H1 (cell line): ENCODE measurements around the gene PRR33. TPM values are rescaled to one million over a fixed set of nuclear protein-coding genes. Genes with fewer than 3 reads are reported as not detected.
A peak's percentile ranks its signal among the peaks of the same experiment; 100 is the strongest.

Experiments used
- CTCF ChIA-PET: fragments of 300-600 bp; sonication (Branson Sonifier 250); formaldehyde crosslinking; loops from one replicate; lab custom pipeline; 2021; ENCODE audit not compliant: partially characterized antibody; lab: Charles Lee
- POLR2A ChIA-PET: fragments of 300-600 bp; sonication (Branson Sonifier 250); formaldehyde crosslinking; loops from one replicate; lab custom pipeline; 2021; ENCODE audit warnings: inconsistent platforms; ENCODE audit not compliant: partially characterized antibody; lab: Charles Lee
- DNase-seq, 2 experiments: peaks; one replicate each; pipeline versions ENCODE4 v3.0.0 to v3.0.0-alpha.2; 2010 to 2022; ENCODE audit warnings: low spot score in 2 of 2, low read depth in 1 of 2, mixed read lengths in 1 of 2
- FAIRE-seq: peaks from 2 replicates; lab custom pipeline; 2011; peaks lifted over from hg19 to GRCh38; lab: Jason Lieb, UNC
- H2AFZ ChIP-seq: 2 replicates; pipeline ENCODE4 v1.8.1; 2012; ENCODE audit warnings: low read length, inconsistent platforms
- H2AK5ac ChIP-seq: 2 replicates; pipeline ENCODE4 v1.6.1; 2013; ENCODE audit warnings: low read depth, low read length
- H2BK120ac ChIP-seq: replicated peaks from 2 replicates; pipeline ENCODE3; 2013; ENCODE audit warnings: low read depth, low read length, inconsistent platforms
- H2BK12ac ChIP-seq: 2 replicates; pipeline ENCODE4 v1.6.1; 2013; ENCODE audit warnings: low read depth, low read length
- H2BK15ac ChIP-seq: 2 replicates; pipeline ENCODE4 v1.6.1; 2013; ENCODE audit warnings: low read length
- H2BK20ac ChIP-seq: 2 replicates; pipeline ENCODE4 v1.6.1; 2013; ENCODE audit warnings: low read length
- H2BK5ac ChIP-seq: 2 replicates; pipeline ENCODE4 v1.6.1; 2013; ENCODE audit warnings: low read depth, low read length
- H3K14ac ChIP-seq: 2 replicates; pipeline ENCODE4 v1.6.1; 2013; ENCODE audit warnings: inconsistent platforms; ENCODE audit not compliant: insufficient read length
- H3K18ac ChIP-seq: 2 replicates; pipeline ENCODE4 v1.6.1; 2013; ENCODE audit warnings: low read length; ENCODE audit errors: extremely low read depth
- H3K23ac ChIP-seq: 2 replicates; pipeline ENCODE4 v1.6.1; 2013; ENCODE audit warnings: inconsistent platforms; ENCODE audit not compliant: insufficient read length
- H3K23me2 ChIP-seq: 2 replicates; pipeline ENCODE4 v1.6.1; 2013; ENCODE audit warnings: low read depth, low read length
- H3K27ac ChIP-seq: 2 replicates; pipeline ENCODE4 v1.6.1; 2011; ENCODE audit warnings: low read depth, low read length, inconsistent platforms
- H3K27me3 ChIP-seq, 4 experiments: replicated peaks in 1 of 4; 1 replicate in 1 of 4; 2 replicates in 3 of 4; pipeline versions ENCODE4 v1.6.1 to v1.8.1; 2011 to 2013; ENCODE audit warnings: low read length in 3 of 4, mild to moderate bottlenecking in 3 of 4, inconsistent platforms in 2 of 4, mixed read lengths in 2 of 4, moderate library complexity in 1 of 4; ENCODE audit not compliant: control insufficient read depth in 3 of 4, insufficient read depth in 3 of 4; ENCODE audit errors: extremely low read depth in 1 of 4
- H3K36me3 ChIP-seq, 4 experiments: 2 replicates each; pipeline versions ENCODE4 v1.6.1 to v1.8.1; 2011 to 2013; ENCODE audit warnings: mild to moderate bottlenecking in 4 of 4, low read length in 3 of 4, moderate library complexity in 2 of 4, control low read depth in 1 of 4, inconsistent platforms in 1 of 4; ENCODE audit not compliant: insufficient read depth in 4 of 4, control insufficient read depth in 2 of 4
- H3K4ac ChIP-seq: replicated peaks from 2 replicates; pipeline ENCODE3; 2013; ENCODE audit warnings: low read length, low read depth, mixed read lengths, inconsistent platforms; ENCODE audit not compliant: insufficient read length
- H3K4me1 ChIP-seq, 4 experiments: replicated peaks in 1 of 4; 1 replicate in 1 of 4; 2 replicates in 3 of 4; pipeline versions ENCODE4 v1.6.1 to v1.8.1; 2011 to 2013; ENCODE audit warnings: low read length in 3 of 4, inconsistent platforms in 2 of 4, mixed read lengths in 1 of 4; ENCODE audit not compliant: insufficient read depth in 4 of 4, control insufficient read depth in 3 of 4
- H3K4me2 ChIP-seq, 2 experiments: 2 replicates each; pipeline versions ENCODE4 v1.6.1 to v1.8.1; 2011 to 2013; ENCODE audit warnings: low read depth in 2 of 2, low read length in 2 of 2, control low read depth in 1 of 2, inconsistent platforms in 1 of 2, mild to moderate bottlenecking in 1 of 2; ENCODE audit not compliant: insufficient read depth in 1 of 2
- H3K4me3 ChIP-seq, 4 experiments: fragments of 200-600, 300-600 bp in 1 of 4; sonication (generic), shearing (Covaris generic), sonication (Bioruptor Twin) in 1 of 4; 2 replicates each; pipeline versions ENCODE4 v1.5.1 to v1.8.1; 2011 to 2016; ENCODE audit warnings: low read length in 4 of 4, low read depth in 3 of 4, control low read depth in 2 of 4, inconsistent platforms in 2 of 4, mild to moderate bottlenecking in 2 of 4, mixed read lengths in 1 of 4, moderate library complexity in 1 of 4; ENCODE audit not compliant: insufficient read depth in 2 of 4; ENCODE audit errors: extremely low read depth in 1 of 4
- H3K56ac ChIP-seq: replicated peaks from 2 replicates; pipeline ENCODE3; 2013; ENCODE audit warnings: low read depth, mild to moderate bottlenecking, mixed read lengths, low read length, inconsistent platforms; ENCODE audit not compliant: insufficient read length
- H3K79me1 ChIP-seq: 2 replicates; pipeline ENCODE4 v1.6.1; 2013; ENCODE audit warnings: low read depth, low read length, control low read depth
- H3K79me2 ChIP-seq, 2 experiments: 2 replicates each; pipeline versions ENCODE4 v1.6.1 to v1.8.1; 2012 to 2013; ENCODE audit warnings: low read length in 2 of 2, mild to moderate bottlenecking in 2 of 2, inconsistent platforms in 1 of 2; ENCODE audit not compliant: insufficient read depth in 2 of 2, control insufficient read depth in 1 of 2
- H3K9ac ChIP-seq, 4 experiments: replicated peaks in 1 of 4; 1 replicate in 1 of 4; 2 replicates in 3 of 4; pipeline versions ENCODE4 v1.6.1 to v1.8.1; 2011 to 2013; ENCODE audit warnings: low read depth in 3 of 4, low read length in 3 of 4, control low read depth in 2 of 4, mild to moderate bottlenecking in 2 of 4, moderate library complexity in 2 of 4, inconsistent platforms in 1 of 4; ENCODE audit errors: extremely low read depth in 1 of 4
- H3K9me3 ChIP-seq, 2 experiments: 2 replicates each; pipeline versions ENCODE4 v1.6.1 to v1.8.1; 2012 to 2013; ENCODE audit warnings: mild to moderate bottlenecking in 2 of 2, moderate library complexity in 2 of 2, control low read depth in 1 of 2, inconsistent platforms in 1 of 2, low read depth in 1 of 2, low read length in 1 of 2, mixed read lengths in 1 of 2; ENCODE audit not compliant: insufficient read depth in 2 of 2
- H4K20me1 ChIP-seq, 2 experiments: replicated peaks in 1 of 2; 2 replicates each; pipeline versions ENCODE3 to v1.8.1; 2011 to 2013; ENCODE audit warnings: inconsistent platforms in 2 of 2, low read length in 2 of 2, mild to moderate bottlenecking in 1 of 2; ENCODE audit not compliant: insufficient read depth in 2 of 2, control insufficient read depth in 1 of 2
- H4K5ac ChIP-seq: 2 replicates; pipeline ENCODE4 v1.6.1; 2013; ENCODE audit warnings: low read length, low read depth, mixed read lengths, inconsistent platforms; ENCODE audit not compliant: insufficient read length
- H4K8ac ChIP-seq: 2 replicates; pipeline ENCODE4 v1.8.0; 2013; ENCODE audit warnings: mild to moderate bottlenecking, moderate library complexity, low read length, inconsistent platforms; ENCODE audit not compliant: insufficient read depth; ENCODE audit errors: extremely low read depth
- H4K91ac ChIP-seq: replicated peaks from 2 replicates; pipeline ENCODE3; 2013; ENCODE audit warnings: low read length, mixed read lengths, inconsistent platforms; ENCODE audit not compliant: insufficient read length
- WGBS, 2 experiments: shearing (Covaris generic) in 1 of 2; methylation state at CpG; one replicate each; pipeline versions ENCODE4 v1.1.6 to v1.1.7; 2013 to 2015; ENCODE audit warnings: low lambda C conversion rate in 2 of 2, mixed read lengths in 2 of 2, inconsistent platforms in 1 of 2, low coverage in 1 of 2, missing lambda C conversion rate in 1 of 2; ENCODE audit not compliant: insufficient replicate concordance in 2 of 2, insufficient coverage in 1 of 2, insufficient read length in 1 of 2; ENCODE audit errors: extremely low coverage in 1 of 2, missing lambda C conversion rate in 1 of 2; 5-methylcytosine and 5-hydroxymethylcytosine counted together
- polyA plus RNA-seq, 7 experiments: library from polyadenylated mRNA; depleted of rRNA in 3 of 7; stranded (reverse) in 5 of 7; unstranded in 2 of 7; fragments of >200 nt in 5 of 7; fragments of 200-250 nt in 2 of 7; gene quantifications; 1 replicate in 5 of 7; 2 replicates in 1 of 7; 4 replicates in 1 of 7; pipeline versions ENCODE4 v1.2.1 to v1.2.3, GENCODE V29; 2011 to 2013; ENCODE audit warnings: missing spikeins in 2 of 7, mixed read lengths in 2 of 7
- total RNA-seq: library from RNA; stranded (reverse); fragmentation: NEBNext Ultra II Directional; extraction: Animal tissue kit (Norgen Biotek cat#: 25700); gene quantifications from 2 replicates; pipeline ENCODE4 v1.2.1, GENCODE V29; 2021
- TF ChIP-seq, protein P1 (sequence below): IDR thresholded peaks from 2 replicates; pipeline ENCODE4 v1.6.1; 2012; ENCODE audit warnings: inconsistent platforms
- TF ChIP-seq, protein P2 (sequence below): IDR thresholded peaks from 2 replicates; pipeline ENCODE4 v1.6.1; 2012; ENCODE audit warnings: inconsistent platforms

Gene PRR33
- total and polyA plus RNA-seq, 2 of the 8 experiments (the other 6 are each of a cell fraction or from before 2014, with no cell fraction given) = 0.02 TPM; not detected in 1

GRCh38 chr11:1906611-1907423 is 15.1 kb upstream of the PRR33 start:
- Histone ChIP-seq H4K8ac (no peak overlapping the region; the same call in 1 of the 2 replicates), H3K27ac (no peak overlapping the region), H2BK5ac (peak overlapping the region; percentile 60; the same call in 1 of the 2 replicates), H4K91ac (no peak overlapping the region), H2AK5ac (no peak overlapping the region), H3K23ac (no peak overlapping the region), H3K23me2 (no peaks in the 10 kb centered on the region), H4K20me1 (no peaks in the 10 kb centered on the region), H3K9ac (no peak overlapping the region), H2AFZ (peak overlapping the region; percentile 70), H4K5ac (no peak overlapping the region), H3K36me3 (no peaks in the 10 kb centered on the region), H3K14ac (no peak overlapping the region), H2BK15ac (peak overlapping the region; percentile 81; the same call in 1 of the 2 replicates), H3K79me1 (no peaks in the 10 kb centered on the region), H3K27me3 (peaks cover 0 to 3% (median 2%) of the 10 kb centered on the region in 4 experiments; a peak in 1 of 7 replicates), H3K79me2 (no peaks in the 10 kb centered on the region), H3K4me1 (peaks cover 2 to 10% (median 6%) of the 10 kb centered on the region in 4 experiments; a peak in 6 of 7 replicates), H3K4me2 (no peak overlapping the region), H3K56ac (no peak overlapping the region)
- whole genome bisulfite sequencing, 2 experiments = 75% methylated on average over 14 of the region's 14 CpGs; no CpG with 5 or more reads in 1 of the 2 experiments
- ChIA-PET CTCF (interaction anchor here (0.9 to 4.1 kb wide), 15 partner anchors 9 to 261 kb away, joined by 3 to 28 read pairs (median 6); partner anchors contain the start of gene MRPL23), POLR2A (no interaction called here)
- DNase-seq = no peak
- FAIRE-seq = no peak
- TF ChIP-seq, protein P1, sequence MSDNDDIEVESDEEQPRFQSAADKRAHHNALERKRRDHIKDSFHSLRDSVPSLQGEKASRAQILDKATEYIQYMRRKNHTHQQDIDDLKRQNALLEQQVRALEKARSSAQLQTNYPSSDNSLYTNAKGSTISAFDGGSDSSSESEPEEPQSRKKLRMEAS = no peak
- TF ChIP-seq, protein P2, sequence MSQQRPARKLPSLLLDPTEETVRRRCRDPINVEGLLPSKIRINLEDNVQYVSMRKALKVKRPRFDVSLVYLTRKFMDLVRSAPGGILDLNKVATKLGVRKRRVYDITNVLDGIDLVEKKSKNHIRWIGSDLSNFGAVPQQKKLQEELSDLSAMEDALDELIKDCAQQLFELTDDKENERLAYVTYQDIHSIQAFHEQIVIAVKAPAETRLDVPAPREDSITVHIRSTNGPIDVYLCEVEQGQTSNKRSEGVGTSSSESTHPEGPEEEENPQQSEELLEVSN = peak; percentile 69
- TF ChIP-seq, all 59 proteins: peak for 1
- peak overlapping the region; percentile 72; the same call in 1 of the 2 replicates for H2BK20ac ChIP-seq
- H3K4ac ChIP-seq = no peak overlapping the region
- H3K18ac ChIP-seq = peak overlapping the region; percentile 60
- peak overlapping the region; percentile 75; the same call in 1 of the 2 replicates for H2BK12ac ChIP-seq
- H3K4me3 ChIP-seq = no peak overlapping the region
- no peaks in the 10 kb centered on the region for H3K9me3 ChIP-seq
- no peak overlapping the region for H2BK120ac ChIP-seq
